Sigmoid colon (tissue), 3 donors: Measurements from ENCODE around the gene PRR15L.

Source experiments
- CTCF ChIP-seq, 4 experiments: fragments of 450-650 bp in 3 of 4; fragments of 200-600 bp in 1 of 4; IDR thresholded peaks; one replicate each; pipeline ENCODE4 v1.5.1; 2016 to 2019; ENCODE audit warnings: antibody characterized with exemption in 4 of 4, mild to moderate bottlenecking in 3 of 4, moderate library complexity in 2 of 4
- POLR2A ChIP-seq, 2 donors: fragments of 450-650 bp; IDR thresholded peaks; one replicate each; pipeline ENCODE4 v1.6.1; 2016; ENCODE audit warnings: antibody characterized with exemption in 2 of 2, mild to moderate bottlenecking in 2 of 2, moderate library complexity in 2 of 2

GRCh38 chr17:47918006-47918405 lies 39.7 kb downstream of the PRR15L start:
- TF ChIP-seq CTCF (IDR thresholded peaks at IDR 0.05) (no peak), POLR2A (IDR thresholded peaks at IDR 0.05) (no peak)
